Ascending aorta (tissue), 2 donors: ENCODE data around the gene ATP10B. TPM values are rescaled to one million over a fixed set of nuclear protein-coding genes. Genes with fewer than 3 reads are reported as not detected.

Experiments used
- DNase-seq, 2 donors: peaks; one replicate each; pipeline ENCODE4 v3.0.0-alpha.2; 2019; ENCODE audit warnings: low spot score in 2 of 2
- H3K27ac ChIP-seq, 2 donors: fragments of 200-600 bp; sonication (generic); one replicate each; pipeline ENCODE4 v1.5.1; 2016 to 2017; ENCODE audit warnings: mild to moderate bottlenecking in 1 of 2
- H3K27me3 ChIP-seq: fragments of 200-600 bp; sonication (generic); one replicate; pipeline ENCODE4 v1.5.1; 2017
- H3K36me3 ChIP-seq, 2 donors: fragments of 200-600 bp; sonication (generic); one replicate each; pipeline ENCODE4 v1.5.1; 2016
- H3K4me1 ChIP-seq, 2 donors: fragments of 200-600 bp; sonication (generic); one replicate each; pipeline ENCODE4 v1.5.1; 2016 to 2017; ENCODE audit warnings: mild to moderate bottlenecking in 1 of 2
- H3K4me3 ChIP-seq, 2 donors: fragments of 200-600 bp; sonication (generic); one replicate each; pipeline ENCODE4 v1.5.1; 2016 to 2017; ENCODE audit warnings: mild to moderate bottlenecking in 1 of 2
- H3K9me3 ChIP-seq, 2 donors: fragments of 200-600 bp; sonication (generic); one replicate each; pipeline ENCODE4 v1.5.1; 2016
- CTCF ChIP-seq, 3 experiments: fragments of 200-600 bp in 2 of 3; fragments of 450-650 bp in 1 of 3; sonication (generic) in 2 of 3; IDR thresholded peaks; one replicate each; pipeline ENCODE4 v1.5.1; 2016 to 2019; ENCODE audit warnings: antibody characterized with exemption in 3 of 3, mild to moderate bottlenecking in 1 of 3, moderate library complexity in 1 of 3
- intact Hi-C: fragments of 100-400 bp; cut with DNase I; formaldehyde crosslinking; loops from one replicate; pipeline ENCODE4 v1.15.1; 2023
- total RNA-seq: library from RNA; depleted of rRNA; stranded (reverse); fragments of >200 nt; gene quantifications from one replicate; pipeline ENCODE4 v1.1.0, GENCODE V29; 2016

ATP10B gene
- total RNA-seq, 1 donor from 2014 or later: 0.43 TPM

- Histone ChIP-seq H3K36me3 (no peaks in the 10 kb centered on the region), H3K9me3 (no peaks in the 10 kb centered on the region), H3K27ac (no peak overlapping the region), H3K27me3 (no peaks in the 10 kb centered on the region), H3K4me1 (no peaks in the 10 kb centered on the region), H3K4me3 (no peak overlapping the region)
- intact Hi-C loops: no loop called here
- DNase-seq: no peak
- no peak for TF ChIP-seq CTCF (IDR thresholded peaks at IDR 0.05)
These were observed 7.8 kb downstream of the ATP10B start for GRCh38 chr5:160844177-160844576.

- Histone ChIP-seq H3K27ac (no peak overlapping the region), H3K4me3 (no peak overlapping the region), H3K4me1 (no peaks in the 10 kb centered on the region), H3K27me3 (no peaks in the 10 kb centered on the region), H3K9me3 (no peaks in the 10 kb centered on the region), H3K36me3 (no peaks in the 10 kb centered on the region)
- no peak for TF ChIP-seq CTCF (IDR thresholded peaks at IDR 0.05)
- DNase-seq: no peak
- intact Hi-C loops: no loop called here
These were observed 8.8 kb downstream of the ATP10B start for GRCh38 chr5:160843240-160843639.

DNA sequence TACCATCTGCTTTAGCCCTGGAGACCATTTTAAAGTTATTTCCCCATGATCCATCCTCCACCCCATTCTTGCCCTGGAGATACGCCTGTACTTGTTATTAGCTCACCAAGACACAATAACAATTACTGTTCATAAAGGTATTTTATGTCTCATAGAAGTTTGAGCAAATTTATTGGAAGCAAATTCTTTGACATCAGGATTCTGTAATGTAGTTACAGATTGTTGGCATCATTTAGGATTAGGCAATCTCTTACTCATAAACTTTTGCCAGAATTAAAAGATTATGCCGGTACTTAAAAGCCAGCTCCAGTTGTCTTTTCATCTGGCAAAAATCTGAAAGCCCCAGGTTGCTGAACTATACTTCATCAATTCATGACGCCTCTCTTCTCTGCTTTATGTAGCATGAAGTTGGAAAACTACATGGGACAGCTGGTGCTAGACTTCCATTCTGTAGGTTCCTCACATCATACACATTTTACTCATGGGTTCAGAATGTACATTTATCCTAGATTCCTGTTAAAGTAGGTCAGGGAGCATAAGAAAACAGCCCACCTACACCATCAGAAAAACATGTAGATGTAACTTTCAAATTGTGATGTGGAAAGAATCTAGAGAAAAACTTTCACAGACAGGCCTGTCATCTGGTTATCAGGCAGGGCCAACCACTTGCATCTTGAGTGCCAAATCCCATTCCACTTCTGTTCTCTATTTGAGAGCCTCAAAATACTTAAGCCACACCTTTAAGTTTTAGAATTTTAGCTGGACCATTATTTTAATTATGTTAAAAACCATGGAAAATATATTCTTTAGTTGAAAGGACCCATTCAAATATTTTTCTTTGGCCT is 14.0 kb downstream of the ATP10B start:
- intact Hi-C loops: no loop called here
- TF ChIP-seq CTCF (IDR thresholded peaks at IDR 0.05): no peak
- H3K4me1 ChIP-seq: no peaks in the 10 kb centered on the region
- H3K9me3 ChIP-seq: no peaks in the 10 kb centered on the region
- H3K27me3 ChIP-seq: no peaks in the 10 kb centered on the region
- no peak overlapping the region for H3K27ac ChIP-seq
- H3K4me3 ChIP-seq: no peak overlapping the region
- no peak for DNase-seq
- no peaks in the 10 kb centered on the region for H3K36me3 ChIP-seq

DNA sequence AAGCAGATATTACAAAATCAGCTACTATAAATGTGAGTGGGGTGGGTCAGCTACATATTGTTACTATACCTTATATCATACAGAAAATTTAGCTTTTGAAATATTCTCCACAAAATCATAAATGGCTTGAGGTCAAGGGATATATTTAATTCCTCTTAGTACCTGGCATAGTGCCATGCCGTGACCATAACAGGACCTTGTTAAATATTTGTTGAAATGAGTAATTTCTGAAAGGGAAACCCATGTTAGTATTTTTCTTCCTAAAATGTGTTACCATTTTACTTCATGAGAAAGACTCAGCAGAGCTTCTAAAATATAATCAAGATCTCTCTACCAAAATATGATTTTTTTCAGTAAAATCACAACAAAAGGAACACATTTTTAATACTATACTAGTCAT is 14.8 kb downstream of the ATP10B start:
- DNase-seq: no peak
- Histone ChIP-seq H3K27me3 (no peaks in the 10 kb centered on the region), H3K4me1 (no peaks in the 10 kb centered on the region), H3K36me3 (no peaks in the 10 kb centered on the region), H3K27ac (no peak overlapping the region), H3K4me3 (no peak overlapping the region), H3K9me3 (no peaks in the 10 kb centered on the region)
- intact Hi-C loops: no loop called here
- no peak for TF ChIP-seq CTCF (IDR thresholded peaks at IDR 0.05)

GRCh38 chr5:160835818-160836528 is 16.0 kb downstream of the ATP10B start:
- Histone ChIP-seq H3K4me3 (no peak overlapping the region), H3K27ac (no peak overlapping the region), H3K4me1 (no peaks in the 10 kb centered on the region), H3K9me3 (no peaks in the 10 kb centered on the region), H3K27me3 (no peaks in the 10 kb centered on the region), H3K36me3 (no peaks in the 10 kb centered on the region)
- TF ChIP-seq CTCF (IDR thresholded peaks at IDR 0.05): no peak
- intact Hi-C loops: no loop called here
- DNase-seq: no peak
